HG02623 (cell line): ENCODE measurements around the gene NELL1.
"Not testable (repeated sequence)": the region's sequence is repeated elsewhere in the genome, so short reads cannot be mapped to it uniquely, and the experiment has no call there.

Source experiments
- ATAC-seq: cut with Tn5 transposase; IDR thresholded peaks from one replicate; pipeline ENCODE4 v1.9.1; 2021; ENCODE audit warnings: moderate library complexity; ENCODE audit not compliant: unreplicated experiment

Gene NELL1

DNA sequence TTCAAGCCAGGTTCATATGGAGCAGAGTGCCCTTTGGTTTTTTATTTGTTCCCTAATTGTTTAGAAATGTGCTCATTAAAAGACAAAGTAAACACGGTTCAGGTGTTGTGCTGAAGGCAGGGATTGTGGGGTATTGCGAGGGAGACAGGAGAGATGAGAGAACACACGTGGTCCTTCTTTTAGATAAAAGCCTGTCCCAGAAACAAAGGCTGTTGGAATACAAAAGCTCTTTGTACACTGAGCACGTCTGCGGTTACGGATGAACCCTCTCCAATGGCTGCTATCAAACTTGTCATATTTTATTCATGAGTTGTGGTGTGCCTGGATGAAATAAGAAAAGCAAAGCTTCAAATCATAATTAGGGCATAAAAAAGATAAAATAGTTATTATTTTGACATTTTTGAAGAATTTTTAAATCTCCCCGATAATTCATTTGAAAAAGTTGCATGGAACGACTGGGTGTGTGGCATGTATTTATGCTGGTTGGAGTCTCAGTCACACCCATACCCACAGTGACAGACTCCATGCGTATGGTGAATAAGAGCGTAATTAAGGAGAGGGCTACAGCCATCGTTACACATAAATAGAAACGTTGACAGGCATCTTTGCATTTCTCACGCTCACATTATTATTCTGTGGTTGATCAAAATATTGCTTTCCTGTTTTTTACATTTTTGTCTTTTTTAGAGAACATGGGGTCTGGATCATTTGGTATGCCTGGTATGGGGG, 92.9 kb downstream of the NELL1 start:
- no peak for ATAC-seq

DNA sequence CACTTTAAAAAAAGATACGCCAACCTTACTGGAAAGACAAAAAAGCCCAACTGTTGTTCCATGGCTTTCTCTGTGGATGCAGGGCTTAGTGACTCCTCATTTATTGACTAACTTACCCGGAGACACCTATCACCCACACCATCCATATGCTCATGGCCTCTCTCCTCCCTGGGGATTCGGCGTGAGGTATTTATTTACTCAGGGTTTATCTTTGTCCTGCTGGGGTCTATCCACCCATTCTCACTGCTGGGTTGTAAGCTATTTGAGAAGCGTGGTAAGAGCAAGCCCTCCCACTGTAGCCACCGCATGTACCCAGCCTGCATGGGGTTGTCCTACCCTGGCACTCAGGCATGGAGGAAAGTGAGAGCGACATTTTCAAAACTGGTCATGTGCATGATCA, 93.6 kb downstream of the NELL1 start:
- ATAC-seq, result no peak

DNA sequence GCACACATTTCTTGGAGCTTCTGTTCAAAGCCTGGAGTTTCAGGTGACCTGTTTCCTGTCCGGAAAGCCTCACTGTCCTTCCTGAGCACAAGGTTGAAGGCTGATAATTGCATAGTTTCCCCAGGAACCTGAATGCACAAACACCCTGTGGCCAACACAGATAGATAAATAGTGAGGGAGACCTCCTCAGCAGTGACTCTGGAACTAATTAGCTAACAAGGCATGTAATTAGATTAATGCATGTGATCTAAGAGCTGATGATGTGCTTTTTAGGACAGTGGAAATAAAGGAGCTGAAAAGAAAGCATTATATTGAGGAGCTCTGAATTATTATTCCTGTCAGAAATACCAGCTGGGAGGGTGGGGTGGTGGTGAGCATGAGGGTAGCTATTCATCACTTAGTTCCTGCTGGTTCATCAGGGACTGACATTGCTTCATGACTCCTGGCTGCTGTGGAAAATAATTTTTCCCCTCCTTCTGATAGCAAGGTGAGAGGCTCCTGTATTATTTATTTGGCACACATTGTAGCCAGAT, 101.1 kb downstream of the NELL1 start:
- no peak for ATAC-seq

DNA sequence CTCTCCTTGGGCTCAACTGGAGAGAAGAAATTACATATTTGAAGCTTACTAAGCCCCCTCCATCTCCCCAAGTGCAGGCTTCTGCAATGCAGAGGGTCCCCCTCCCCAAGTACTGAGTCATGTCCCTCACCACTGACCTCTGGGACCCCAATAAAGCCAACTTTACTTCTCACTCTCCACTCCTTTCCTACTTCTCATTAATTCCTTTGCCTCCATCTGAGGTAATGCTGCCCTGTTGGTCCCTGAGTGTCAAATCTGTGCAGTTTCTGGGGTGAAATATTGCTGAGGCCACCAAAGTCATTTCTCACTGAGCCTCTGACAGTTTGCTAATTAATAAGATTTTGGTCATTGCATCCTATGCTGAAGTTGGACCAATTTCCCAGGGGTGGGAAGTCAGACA, 101.6 kb downstream of the NELL1 start:
- no peak for ATAC-seq

DNA sequence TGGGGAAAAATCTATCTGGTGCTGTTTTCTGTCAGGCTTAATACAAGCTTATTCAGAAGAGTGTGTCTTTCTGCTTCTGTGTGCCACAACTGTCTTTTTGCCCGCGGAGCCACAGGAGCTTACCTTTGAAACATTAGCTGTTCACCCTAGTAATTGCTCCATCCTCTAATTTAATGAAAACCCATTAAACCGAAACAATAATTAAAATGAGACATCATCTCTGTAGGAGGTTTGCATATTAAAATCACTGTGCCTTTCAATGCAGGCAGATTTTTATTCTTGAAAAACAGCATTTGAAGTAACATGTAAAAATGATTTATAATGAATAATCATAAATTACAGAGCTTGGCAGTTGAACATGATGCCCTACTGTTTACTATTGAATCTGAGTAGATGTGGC, 102.3 kb downstream of the NELL1 start:
- ATAC-seq, result no peak

DNA sequence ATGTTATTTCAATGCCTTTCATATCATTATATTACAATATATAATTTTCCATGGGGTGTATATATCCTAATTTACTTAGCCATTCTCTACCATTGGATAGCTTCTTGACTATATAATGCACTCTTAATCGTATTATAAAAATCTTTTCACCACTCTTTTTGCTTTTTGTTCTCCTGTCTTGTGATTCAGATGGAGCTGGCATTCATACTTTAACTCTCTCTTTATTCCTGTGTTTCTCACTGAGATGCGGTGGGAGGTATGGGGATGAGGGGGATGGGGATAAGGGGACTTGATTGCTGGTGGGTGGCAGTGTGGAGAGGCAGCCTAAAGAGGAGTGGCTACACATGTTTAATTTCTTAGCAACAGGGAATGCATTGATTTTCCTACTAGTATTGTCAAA, 105.9 kb downstream of the NELL1 start:
- ATAC-seq, result no peak

DNA sequence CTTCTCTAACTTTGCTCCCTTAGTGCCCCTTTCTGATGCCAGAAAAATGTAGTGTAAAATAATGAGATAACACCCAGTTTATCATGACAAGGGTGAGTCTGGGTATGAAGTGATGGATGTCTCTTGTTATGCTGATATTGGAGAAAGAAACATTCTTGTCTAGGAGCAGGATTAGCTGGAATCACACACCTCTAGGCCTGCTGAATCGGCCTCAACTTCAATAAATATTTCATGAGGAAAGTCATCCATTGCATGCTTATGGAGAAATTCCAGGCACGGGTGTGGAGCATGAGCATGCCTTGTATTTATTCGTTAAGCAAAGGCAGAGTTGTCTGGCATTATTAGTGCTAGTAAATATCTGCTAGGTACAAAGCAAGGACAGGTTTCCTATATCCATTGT, 113.4 kb downstream of the NELL1 start:
- no peak for ATAC-seq

DNA sequence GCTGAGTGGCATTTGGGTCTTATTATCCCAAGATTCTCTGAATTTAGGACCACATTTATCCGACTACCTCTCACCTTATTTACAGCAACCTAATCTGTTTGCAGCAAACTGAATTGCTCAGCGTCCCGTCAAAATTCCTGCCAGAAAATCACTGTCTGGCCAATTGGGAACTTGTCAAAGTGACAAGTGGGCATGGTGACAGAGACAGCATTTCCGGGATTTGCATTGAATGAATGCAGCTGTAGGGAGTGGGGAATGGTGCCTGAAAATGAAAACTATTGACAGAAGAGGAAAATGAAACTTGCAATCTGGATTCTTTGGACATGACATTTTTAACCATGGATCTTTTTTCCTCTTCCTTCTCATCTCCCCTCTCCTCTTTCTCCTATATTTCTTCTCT, 113.8 kb downstream of the NELL1 start:
- ATAC-seq, result no peak

DNA sequence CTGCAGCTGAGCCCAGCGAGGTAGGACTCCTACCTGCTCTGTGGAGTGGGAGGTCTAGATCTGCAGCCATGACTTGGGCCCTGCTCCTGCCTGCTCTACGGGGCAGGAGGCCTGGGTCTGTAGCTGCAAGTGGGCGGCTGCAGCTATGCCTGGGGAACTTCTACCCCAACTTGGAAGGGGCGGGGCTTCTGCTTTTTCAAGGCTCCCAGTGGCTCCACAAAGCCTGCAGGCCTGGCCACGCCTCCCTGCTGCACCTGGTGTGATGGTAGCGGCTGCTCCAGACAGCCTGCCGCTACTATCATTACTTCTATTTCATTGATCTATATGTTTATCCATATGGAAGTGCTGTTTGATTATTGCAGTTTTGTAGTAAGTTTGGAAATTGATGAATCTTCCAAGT, 121.2 kb downstream of the NELL1 start:
- ATAC-seq, result no peak

DNA sequence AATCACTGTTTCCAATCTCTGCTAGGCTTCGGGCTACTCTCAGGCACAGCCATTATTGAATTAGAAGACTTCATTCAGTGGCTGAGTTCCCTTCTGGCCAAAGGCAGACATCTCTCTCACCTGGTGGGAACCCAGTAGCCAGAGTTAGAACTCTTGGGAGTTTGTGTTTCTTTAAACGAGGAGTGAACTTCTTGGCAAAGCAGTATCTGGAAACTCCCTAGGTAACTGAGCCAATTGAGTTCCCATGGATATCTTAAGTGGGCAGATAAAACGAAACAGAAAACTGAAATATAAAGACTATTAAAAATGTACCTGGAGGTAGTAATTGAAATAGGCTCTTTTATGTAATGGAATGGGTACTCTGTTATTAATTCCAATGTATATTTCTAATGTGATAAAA, 125.6 kb downstream of the NELL1 start:
- ATAC-seq, result no peak

DNA sequence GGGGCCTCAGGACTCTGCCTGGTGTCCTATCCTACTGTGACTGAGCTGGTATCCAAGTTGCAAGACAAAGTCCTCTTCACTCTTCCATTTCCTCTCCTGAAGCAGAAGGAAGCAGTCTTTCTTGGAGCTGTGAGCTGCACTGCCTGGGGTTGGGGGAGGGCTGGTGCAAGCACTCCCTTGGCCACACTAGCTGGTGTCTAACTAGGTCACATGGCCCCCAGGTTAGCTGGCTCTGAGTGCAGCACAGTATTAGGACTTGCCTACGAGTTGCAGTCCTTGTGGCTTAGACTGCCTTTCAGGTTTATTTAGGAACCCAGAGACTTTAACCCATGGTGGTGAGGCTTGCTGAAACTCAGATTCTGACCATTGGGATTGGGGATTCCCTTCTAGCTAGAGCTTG, 138.9 kb downstream of the NELL1 start:
- ATAC-seq, result no peak

DNA sequence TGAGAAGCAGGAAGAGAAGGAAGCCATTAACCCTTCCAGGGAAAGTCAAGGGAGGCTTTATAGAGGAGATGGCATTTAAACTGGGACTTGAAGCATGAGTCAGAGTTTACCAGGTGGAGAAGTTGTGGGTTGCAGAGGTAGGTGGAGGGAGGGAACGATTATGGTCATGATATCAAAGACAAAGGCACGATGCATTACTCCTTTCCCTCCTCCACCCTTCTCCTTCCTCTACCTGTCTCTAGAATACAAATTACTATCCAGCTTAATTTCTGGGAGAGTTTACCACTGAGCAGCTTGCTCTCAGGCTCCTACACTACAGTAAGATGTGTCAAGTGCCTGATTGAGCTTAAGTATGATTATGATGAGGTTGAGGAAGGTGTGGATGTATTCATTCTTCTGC, 151.7 kb downstream of the NELL1 start:
- no peak for ATAC-seq

DNA sequence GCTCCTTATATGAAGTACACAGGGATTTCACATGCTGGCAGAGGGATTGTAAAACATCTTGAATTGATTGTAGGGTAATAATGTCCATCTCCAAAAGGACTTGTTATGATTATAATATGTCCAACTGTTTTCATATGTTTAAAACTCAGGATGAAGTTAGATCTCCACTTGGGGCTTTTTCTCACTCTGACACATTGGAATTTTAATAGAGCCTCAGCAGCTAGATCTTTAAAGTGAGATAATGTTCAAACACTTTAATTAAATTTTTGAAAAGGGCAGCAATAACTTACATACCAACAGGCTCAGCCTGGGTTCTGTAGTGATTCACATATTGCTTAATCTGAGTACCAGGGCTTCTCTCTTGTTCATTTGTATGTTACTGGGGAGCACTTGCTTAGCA, 152.1 kb downstream of the NELL1 start:
- no peak for ATAC-seq

DNA sequence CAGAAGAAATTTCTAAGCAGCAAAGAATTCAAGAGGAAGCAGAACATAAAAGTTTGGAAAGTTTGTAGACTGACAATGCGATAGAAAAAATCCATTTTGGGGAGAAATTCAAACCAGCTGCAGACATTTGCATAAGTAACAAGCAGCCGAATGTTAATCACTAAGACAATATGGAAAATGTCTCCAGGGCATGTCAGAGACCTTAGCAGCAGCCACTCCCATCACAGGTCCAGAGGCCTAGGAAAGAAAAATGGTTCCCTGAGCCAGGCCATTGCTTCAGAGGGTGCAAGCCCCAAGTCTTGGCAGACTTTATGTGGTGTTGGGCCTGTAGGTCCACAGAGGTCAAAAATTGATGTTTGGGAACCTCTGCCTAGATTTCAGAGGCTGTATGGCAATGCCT, 155.4 kb downstream of the NELL1 start:
- no peak for ATAC-seq

DNA sequence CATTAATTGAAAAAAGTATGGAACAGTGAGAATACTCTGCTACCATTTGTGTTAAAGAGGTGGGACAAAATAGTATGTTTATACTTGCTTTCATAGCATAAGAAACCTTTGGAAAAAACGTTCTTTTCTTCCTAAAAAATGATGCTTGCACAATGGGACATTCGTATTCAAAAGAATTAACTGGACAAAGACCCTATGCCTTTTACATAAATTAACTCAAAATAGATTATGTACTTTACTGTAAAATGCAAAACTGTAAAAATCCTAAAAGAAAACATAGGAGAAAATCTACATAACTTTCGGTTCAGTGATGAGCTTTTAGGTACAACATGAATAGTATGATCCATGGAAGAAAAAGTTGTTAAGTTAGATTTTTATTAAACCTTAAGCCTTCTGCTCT, 166.2 kb downstream of the NELL1 start:
- ATAC-seq, result no peak

DNA sequence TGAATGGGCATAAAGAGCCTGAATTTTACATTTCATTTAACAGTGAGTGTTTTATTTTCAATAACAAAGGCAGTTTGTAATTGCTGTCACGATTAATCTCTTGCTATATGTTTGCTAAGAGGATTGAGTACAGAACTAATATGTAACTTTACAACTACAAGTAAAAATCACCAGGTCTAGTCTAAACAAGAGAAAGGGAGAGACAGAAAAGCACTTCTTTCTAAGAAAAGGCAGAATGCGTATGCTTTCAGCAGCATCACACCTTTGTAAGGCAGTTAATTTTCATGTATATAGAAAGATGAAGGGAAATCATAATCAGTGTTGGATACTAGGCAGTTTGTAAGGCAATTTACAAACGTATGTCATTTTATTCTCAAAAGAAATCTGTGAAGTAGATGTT, 169.8 kb downstream of the NELL1 start:
- ATAC-seq, result no peak

DNA sequence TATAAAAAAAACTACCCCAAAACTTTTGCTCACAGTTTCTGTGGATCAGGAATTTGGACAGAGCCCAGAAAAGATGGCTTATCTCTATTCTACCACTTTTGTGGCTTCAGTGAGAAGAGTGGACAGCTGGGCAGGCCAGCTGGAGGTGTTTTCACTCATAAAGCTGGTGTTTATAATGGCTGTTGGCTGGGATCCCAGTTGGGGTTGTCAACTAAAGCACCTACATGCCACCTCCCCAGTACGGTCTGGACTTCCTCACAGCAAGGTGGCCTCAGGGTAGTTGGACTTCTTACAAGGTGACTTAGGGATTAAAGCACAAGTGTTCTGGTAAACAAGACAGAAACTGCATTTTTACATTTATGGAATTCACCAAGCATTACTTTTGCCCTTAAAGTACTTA, 171.0 kb downstream of the NELL1 start:
- no peak for ATAC-seq

DNA sequence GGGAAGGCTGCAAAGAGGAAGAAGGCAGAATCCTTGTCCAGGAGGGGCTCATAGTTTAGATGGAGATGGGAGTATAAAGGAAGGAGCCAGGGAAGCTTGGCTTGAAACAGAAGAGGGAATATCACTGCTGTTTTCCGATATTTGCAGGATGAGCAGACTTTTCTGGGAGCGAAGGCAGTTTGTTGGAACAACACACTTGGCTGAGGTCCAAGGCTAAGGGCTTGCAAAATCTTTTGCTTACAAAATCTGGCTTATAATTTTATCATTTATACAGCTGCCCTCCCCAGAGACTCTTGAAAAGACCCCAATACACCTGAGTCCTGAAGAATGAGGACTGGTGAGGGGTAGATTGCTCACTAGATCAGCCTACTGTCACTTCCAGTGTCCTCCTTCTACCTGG, 174.8 kb downstream of the NELL1 start:
- ATAC-seq, result no peak

DNA sequence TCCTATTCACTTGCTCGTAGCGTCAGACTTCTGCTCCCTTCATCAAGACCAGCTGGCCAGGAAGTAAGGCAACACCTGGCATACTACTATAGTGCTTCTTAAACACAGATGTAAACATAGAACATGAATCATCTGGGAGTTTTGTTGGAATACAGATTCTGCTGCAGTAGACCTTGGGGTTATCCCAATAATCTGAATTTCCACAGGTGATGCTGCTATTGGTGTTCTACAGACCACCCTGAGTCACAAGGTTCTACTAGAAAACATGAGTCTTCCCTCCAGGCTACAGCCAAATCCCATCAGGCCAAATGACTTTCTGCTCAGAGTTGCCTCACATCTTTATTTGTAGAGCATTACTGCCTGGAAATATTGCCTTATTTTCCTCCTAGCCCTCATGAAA, 175.2 kb downstream of the NELL1 start:
- ATAC-seq, result no peak

DNA sequence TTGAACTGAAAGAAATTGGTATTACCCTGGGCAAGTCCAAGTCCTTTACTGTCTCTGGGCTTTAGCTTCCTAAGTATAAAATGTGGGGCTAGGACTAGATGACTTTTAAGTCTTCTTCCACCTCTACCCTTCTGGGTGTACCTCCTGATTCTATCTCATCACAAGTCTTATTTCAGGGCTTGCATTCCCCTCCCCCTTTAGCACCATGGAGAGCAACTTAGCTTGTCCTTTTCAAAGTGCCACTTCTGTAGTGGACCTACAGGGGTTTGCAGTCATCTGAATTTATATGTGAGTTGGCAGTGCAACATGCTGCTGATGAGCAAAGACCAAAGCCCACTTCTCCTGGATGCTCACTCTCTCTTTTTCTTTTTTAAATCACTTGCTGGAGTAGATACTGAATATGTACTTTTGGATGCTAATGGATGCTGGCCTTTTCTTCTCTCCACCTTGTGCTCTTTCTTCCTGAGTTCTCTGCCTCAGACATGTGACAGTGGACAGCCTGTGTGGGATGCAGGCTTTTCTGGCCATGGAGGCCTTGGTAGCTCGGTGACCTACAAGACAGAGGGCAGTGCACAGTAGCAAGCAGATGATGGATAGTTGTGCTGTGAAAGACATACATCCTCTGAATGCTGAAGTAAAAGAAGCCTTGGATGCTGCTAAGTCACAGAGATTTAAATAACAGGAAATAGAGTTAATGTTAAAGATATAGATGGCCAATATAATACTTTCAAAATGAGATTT, 185.0 kb downstream of the NELL1 start:
- ATAC-seq, result no peak

DNA sequence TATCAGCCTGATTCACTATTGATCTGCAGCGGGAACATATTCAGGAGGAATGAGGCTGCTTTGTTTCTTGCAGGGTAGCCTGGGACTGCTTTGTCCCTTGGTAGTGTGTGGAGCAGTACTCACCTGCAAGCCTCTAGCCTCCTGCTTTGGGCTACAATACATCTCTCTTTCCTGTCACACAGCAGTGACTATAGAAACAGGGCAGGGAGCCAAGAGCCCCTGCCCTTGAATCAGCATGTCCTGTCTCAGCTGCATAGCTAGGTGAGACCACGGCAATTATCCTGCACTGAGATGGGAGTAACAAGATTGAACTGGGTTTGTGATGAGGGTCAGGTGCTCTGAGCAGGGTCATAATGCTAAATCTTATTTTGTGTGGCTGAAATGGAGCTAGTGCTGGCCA, 191.9 kb downstream of the NELL1 start:
- ATAC-seq, result no peak

DNA sequence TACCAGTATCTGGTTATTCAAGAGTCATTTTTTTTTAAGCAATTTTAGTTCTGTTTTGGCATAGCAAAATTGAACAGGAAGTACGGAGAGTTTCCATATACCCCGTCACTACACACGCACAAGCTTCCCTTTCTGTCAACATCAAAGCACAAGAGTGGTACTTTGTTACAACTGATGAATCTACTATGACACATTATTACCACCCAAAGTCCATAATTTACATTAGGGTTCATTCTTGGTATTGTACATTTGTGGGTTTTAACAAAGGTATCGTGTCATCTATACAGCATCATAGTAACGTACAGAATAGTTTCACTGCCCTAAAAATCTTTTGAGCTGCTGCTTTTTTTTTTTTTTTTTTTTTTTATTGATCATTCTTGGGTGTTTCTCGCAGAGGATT, 192.9 kb downstream of the NELL1 start:
- not testable (repeated sequence) for ATAC-seq

DNA sequence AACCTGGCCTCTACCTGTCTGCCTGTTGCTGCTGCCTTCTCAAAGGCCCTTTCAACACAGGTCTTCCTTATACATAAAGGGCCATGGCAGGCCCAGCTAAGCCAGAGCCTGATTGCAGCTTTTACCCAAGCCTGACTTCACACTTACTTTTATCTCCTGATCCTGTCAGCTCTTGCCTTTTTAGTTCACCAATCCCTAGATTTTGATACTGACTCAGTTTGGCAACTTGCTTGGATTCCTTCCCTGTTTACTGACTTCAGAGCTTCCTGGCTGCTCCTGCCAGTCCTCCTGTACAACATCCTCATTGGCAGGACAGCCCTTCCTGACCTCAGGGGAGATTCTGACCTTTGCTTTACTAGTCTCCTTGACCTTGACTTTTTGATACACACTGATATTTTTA, 195.2 kb downstream of the NELL1 start:
- no peak for ATAC-seq
